HG03095 (cell line): ENCODE results near the gene TRAPPC2.

Experiments used
- ATAC-seq: cut with Tn5 transposase; IDR thresholded peaks from one replicate; pipeline ENCODE4 v1.9.1; 2021; ENCODE audit warnings: moderate library complexity; ENCODE audit not compliant: unreplicated experiment

TRAPPC2 gene

DNA sequence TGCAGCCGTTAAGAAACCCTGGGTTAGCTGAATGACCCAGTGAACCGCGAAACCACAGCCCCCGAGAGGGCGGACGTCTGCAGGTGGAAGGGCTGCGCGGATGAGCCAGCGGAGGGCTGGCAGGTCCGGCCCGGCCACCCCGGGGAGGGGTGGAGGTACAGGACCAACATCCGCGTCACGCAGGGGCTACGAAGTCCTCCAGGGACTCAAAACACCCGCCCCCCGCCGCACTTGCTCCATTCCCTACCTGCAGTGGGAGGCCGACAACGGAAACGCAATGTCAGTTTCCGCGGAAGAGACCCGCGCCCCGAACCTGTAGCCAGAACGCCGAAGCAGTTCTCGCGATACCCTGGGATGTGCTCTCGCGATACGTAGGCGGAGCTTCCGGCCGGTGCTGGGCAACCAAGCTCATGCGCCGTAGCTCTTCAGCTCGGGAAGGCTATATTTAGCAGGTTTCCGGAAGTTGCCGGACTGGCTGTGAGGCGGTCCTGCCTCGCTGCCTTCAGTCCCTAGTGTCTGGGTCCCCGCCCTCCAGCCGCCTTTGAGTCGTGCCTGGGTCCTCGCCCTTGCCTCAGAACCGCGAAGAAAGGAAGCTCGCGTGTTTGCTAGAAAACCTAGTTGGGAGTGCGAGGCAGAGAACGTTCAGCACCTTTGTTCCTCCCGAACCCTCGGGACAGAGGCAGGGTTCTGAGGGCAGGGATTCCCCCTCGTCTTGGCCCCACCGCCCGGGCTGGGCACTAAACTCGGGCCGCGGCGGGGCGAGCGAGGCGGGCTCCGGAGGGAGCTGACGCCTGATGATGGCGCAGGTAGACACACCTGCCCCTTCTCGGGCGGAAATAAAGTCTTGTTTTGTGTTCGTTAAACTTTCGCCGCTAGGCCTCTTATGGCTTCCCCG is at the start of gene TRAPPC2, which contains the start of gene OFD1:
TSS of gene TRAPPC2 (minus strand) at position 343 of the 895 bp plus-strand sequence. CDS start 14,657 bp downstream, outside the sequence.
TSS of gene OFD1 (plus strand) at position 471 of the 895 bp plus-strand sequence. CDS start at position 795, 324 bp downstream.
- peak; percentile 91 for ATAC-seq

GRCh38 chrX:13780868-13781427 is 46.5 kb upstream of the TRAPPC2 start:
- ATAC-seq: no peak

DNA sequence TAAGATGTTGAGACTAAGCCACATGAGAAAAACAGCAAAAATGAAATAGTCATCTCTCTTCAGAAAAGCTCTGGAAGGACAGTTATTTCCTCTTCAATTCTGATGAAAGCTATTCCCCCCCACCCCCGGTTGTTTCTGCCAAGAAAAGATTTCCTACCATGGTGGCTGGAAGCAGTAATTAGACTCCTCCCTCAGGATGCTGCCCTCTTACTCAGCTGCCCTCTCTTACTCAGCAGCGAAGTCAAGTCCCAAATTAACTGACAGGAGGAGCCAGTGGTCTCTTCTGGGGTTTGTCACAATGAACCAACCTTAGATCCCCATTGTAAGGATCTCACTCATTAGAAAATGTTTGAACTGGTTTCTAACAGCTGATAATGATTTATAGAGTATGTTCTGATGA is 44.5 kb upstream of the TRAPPC2 start:
- no peak for ATAC-seq

GRCh38 chrX:13776387-13776786 is 42.0 kb upstream of the TRAPPC2 start:
- no peak for ATAC-seq

GRCh38 chrX:13775837-13776236 is 41.4 kb upstream of the TRAPPC2 start:
- no peak for ATAC-seq

DNA sequence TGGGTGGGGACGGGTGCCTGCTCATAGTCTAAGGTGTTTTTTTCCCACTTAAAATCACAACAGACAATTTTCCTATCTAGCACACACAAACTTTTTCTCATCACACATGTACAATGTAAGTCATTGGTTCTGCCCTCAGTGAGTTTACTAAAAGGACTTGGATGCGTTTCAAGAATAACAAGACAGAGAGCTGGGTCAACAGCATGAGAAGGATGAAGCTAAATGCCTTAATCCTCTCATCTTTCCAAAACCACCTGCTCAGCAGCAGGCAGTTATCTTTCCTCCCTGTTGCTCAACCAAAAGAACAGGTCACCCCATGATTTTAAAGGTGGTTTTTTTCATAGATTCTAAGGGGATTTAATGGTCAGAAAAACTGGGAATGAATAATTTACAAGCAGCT is 40.3 kb upstream of the TRAPPC2 start:
- ATAC-seq: no peak

DNA sequence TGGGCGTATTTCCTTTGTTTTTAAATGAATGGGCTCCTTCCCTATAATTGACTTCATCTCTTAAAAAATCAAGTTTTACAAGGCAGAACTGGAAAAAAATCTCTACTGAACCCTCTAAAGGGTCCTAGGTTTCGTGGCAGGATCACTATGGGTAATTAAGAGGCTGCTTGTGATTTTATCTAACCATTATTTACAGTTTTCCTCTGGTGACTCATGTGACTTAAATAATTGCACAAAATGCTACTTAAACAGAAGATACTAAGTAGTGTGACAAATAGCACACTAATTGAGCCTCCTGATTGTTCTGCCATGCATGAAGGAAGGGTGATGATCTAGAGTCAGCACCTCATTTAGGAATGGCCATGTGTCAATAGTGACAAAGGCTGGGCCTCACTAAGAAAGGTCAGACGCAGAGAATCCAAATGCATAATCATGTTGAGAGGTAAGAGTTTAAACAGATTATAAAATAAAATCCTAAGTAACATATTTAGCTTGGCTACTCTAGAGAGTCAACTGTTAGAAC is 35.7 kb upstream of the TRAPPC2 start:
- ATAC-seq: no peak

GRCh38 chrX:13768939-13769338 is 34.5 kb upstream of the TRAPPC2 start:
- no peak for ATAC-seq

DNA sequence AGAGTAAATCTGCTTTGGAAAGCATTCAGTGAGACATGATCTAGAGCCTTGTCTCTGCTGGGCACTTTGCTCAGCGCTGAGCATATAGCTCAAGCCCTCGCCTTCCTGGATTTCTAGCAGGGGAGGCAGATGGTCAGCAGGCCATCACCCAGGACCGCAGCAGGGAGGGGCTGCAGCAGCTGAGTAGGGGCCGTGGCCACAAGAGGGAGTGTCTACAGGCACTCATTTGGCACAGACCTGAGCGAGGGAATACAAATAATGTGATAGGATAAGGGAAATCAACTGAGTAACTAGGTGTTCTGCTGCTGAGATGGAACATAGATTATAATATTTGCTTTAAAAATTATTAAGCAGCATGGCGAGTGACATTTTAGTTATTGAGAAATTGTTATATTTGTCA is 30.3 kb upstream of the TRAPPC2 start:
- ATAC-seq: no peak

- no peak for ATAC-seq
Observed at GRCh38 chrX:13764281-13764680, 29.9 kb upstream of the TRAPPC2 start.

DNA sequence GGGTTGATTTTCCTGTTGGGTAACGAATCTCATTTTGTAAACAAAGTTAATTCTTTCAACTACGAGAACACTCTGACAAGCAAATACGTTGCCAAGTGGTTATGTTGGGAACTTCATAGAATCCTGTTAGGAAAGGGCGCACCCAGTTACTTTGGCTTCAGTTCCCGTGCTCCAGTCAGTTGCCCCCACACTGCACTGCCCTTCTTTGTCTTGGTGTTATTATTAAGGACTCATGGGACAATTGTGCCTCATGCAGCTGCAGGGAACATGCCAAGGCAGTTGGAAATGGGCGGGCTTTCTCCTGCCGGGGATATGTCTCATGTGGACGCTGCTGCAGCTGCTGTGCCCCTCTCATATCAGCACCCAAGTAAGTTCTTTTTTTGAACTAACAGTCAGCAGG is 29.1 kb upstream of the TRAPPC2 start:
- no peak for ATAC-seq

GRCh38 chrX:13761606-13762414 is 27.4 kb upstream of the TRAPPC2 start:
- peak; percentile 74 for ATAC-seq

DNA sequence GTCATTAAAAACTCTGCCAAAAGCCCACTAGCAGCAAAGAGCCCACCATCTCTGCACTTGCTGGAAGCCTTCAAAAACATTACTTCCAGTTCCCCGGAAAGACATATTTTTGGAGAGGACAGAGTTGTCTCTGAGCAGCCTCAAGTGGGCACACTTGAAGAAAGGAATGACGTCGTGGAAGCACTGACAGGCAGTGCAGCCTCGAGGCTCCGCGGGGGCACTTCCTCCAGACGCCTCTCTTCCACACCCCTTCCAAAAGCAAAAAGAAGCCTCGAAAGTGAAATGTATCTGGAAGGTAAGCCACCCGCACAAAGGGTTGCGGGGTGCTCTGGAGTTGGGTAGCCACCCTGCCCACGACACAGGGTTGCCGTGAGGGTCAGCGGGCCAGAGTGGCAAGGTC is 26.0 kb upstream of the TRAPPC2 start:
- ATAC-seq: no peak

DNA sequence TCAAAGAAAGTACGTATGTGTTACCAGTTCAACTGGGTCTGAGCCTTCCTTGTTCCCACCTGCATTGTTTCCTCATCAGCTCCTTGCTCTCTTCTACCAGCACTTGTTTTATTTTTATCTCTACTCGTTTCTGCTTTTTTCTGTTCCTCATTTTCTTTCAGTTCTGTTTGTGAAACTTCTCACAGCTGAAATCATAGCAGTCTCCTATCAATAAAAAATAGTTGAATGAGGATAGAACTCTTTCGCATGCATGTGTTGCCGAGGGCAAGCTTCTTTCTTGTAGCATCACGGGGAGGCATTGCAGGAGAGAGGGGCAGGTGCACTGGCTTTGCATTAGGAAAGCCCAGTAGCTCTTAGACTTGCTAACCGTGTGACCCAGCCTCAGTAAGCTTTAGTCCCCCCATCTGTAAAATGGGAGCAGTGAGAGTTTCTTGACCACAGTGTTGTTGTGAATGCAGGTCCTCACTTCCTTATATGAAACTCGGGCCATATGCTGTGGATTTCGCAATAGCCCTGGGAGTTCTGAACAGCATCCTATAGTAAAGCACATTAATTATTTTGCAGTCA is 24.8 kb upstream of the TRAPPC2 start:
- ATAC-seq: peak; percentile 57

DNA sequence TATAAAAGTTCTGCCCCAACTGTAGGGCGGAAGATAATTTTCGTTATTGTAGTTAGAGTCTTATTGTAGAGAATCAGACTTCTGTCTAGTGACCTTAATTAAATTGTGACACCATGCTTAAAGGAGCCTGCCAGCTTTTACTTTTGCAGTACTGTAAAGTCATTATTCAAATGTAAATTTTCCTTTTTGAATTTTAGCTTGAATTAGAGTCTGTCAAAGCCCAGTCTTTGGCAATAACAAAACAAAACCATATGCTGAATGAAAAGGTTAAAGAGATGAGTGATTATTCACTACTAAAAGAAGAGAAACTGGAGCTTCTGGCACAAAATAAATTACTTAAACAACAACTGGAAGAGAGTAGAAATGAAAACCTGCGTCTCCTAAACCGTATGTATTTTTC is 22.0 kb upstream of the TRAPPC2 start:
- no peak for ATAC-seq

DNA sequence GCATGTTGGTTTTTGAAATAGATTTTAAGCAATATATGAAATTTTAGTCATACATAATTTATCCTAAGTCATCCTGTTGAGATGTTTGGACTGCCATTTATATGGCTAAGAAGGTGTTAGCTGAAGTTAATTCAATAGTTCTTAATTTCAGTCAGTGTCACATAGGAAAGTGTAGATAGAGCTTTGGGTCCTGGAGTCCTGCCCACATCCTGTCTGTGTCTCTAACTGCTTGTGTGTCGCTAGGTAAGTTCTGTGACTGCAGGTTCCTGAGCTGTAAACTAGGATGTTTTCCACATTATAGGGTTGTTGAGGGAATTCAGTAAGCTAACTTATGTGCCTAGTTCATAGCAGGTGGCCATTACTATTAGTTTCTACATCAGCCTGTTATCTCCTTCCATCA is 20.8 kb upstream of the TRAPPC2 start:
- no peak for ATAC-seq

DNA sequence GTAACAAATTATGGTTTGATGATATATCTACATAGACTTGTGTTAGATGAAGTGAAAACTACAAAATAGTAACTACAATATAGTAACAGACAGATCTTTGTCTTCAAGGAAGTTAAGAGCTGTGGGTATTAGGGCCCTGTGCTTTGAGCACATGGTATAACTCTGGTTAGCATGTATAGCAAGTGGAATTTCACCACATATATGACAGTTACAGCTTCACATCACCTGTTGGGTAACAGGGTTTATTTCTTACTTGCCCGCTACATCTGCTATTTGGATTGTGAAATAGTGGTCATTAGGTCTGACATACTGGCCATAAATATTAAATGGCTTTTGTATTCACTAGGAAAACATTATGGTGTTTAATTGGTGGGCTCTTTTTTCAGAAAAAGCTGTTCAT is 20.3 kb upstream of the TRAPPC2 start:
- ATAC-seq: no peak

DNA sequence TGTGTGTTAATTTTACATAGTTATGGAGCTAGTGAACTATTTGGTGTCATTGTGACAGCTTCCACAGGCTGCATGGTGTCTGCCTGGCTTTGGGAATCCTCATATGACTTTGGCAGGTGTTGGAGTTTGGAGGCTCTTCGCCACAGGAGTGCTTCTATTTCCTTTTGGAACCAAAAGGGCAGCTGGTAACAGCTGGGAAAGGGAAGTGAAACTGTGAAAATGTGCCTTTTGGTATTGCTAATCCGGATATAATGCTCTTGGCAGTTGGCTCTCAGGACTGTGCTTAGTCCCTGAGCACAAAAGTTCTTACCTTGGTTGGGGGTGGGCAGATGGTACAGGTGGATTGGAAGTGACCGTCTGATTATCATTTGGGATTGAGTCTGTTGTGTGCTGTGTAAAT is 18.2 kb upstream of the TRAPPC2 start:
- ATAC-seq: peak; percentile 48

DNA sequence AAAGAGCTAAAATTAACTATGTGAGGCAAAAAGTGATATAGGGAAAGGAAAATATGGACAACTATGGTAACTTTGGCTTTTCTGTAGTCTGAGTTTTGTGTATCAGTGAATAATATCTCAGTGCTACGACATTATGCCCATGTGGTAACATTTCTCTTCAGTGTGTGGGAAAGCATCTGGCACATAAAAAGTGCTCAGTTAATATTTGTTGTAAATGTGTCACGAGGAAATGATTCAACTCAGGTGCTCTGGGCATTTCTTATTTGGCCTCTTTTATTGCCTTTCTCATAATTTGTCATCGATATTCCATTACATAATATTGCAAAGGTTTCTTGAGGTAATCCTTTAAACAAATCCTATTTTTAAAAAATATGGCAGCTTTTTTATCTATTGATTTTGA is 17.7 kb upstream of the TRAPPC2 start:
- ATAC-seq: no peak

DNA sequence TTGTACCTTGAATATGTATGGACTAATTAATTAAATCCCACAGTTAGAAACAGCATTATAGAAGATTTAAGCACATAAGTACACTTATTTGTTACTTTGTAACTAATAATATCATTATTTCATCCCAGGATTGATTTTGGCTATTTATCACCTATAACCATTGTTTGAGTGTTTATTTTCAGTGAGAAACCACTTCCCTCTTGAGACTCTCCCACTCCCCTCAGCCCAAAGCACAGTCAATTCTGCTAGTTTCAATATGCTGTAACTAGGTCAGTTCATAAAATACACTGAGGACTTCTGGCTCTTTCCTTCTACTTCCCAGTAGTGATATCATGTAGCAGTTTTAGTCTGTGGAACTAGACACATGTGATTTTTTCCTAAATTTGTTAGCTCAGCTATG is 16.4 kb upstream of the TRAPPC2 start:
- peak; percentile 42 for ATAC-seq

GRCh38 chrX:13750204-13750603 is 15.8 kb upstream of the TRAPPC2 start:
- ATAC-seq: peak; percentile 67
